K562 (cell line): ENCODE results near the gene CYB5R3.

Experiments
- POLR2A ChIP-seq: fragments of 450-650 bp; conservative IDR thresholded peaks from 2 replicates; pipeline ENCODE4 v1.6.1; 2016
- ZNF175 ChIP-seq: fragments of 200-800 bp; sonication (Bioruptor generic); IDR thresholded peaks from 2 replicates; pipeline ENCODE4 v1.6.1; 2016; ENCODE audit warnings: low read depth, mild to moderate bottlenecking, missing genetic modification characterization, missing compliant biosample characterization

DNA sequence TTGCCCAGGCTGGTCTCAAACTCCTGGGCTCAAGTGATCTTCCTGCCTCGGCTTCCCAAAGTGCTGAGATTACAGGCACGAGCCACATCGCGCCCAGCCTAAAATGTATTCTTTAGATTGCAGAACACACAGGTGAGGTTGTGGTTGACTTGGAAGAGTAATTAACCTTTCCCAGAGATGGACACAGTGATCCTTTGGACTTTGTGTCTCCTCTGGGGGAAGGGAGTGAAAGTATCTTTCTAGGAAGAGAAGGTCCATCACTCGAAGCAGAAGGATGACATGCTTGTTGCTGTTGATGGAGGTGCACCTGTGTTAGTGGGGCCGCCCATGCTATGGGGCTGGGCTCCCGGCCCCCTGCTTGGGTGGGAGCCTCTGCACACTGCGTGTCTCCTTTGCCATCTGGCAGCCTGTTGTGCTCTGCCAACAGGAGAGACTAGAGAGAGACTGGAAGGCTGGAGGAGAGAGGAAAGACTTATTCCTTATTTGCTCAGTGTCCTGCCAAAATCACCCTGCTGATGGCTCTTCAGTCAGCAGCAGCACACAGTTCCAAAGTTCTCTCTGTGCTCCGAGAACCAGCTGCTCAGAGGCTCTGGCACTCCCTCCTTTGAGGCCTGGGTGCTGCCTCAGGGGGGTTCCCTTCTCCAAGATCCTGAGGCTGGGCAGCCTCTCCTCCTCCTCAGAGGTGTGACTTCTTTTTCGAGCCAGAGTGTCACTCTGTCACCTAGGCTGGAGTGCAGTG is 33.1 kb upstream of the CYB5R3 start:
- no peak for TF ChIP-seq ZNF175
- no peak for TF ChIP-seq POLR2A
